ENCODE results near the gene GRB10.

- TF ChIP-seq, protein P1, sequence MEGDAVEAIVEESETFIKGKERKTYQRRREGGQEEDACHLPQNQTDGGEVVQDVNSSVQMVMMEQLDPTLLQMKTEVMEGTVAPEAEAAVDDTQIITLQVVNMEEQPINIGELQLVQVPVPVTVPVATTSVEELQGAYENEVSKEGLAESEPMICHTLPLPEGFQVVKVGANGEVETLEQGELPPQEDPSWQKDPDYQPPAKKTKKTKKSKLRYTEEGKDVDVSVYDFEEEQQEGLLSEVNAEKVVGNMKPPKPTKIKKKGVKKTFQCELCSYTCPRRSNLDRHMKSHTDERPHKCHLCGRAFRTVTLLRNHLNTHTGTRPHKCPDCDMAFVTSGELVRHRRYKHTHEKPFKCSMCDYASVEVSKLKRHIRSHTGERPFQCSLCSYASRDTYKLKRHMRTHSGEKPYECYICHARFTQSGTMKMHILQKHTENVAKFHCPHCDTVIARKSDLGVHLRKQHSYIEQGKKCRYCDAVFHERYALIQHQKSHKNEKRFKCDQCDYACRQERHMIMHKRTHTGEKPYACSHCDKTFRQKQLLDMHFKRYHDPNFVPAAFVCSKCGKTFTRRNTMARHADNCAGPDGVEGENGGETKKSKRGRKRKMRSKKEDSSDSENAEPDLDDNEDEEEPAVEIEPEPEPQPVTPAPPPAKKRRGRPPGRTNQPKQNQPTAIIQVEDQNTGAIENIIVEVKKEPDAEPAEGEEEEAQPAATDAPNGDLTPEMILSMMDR (IDR thresholded peaks at IDR 0.05) = no peak
- TF ChIP-seq POLR2AphosphoS5 (IDR thresholded peaks at IDR 0.05; ENCODE audit: low read depth, low read length) (no peak), TCF7L2 (IDR thresholded peaks at IDR 0.05; ENCODE audit: low read depth, low read length) (no peak)
- TF ChIP-seq, protein P2, sequence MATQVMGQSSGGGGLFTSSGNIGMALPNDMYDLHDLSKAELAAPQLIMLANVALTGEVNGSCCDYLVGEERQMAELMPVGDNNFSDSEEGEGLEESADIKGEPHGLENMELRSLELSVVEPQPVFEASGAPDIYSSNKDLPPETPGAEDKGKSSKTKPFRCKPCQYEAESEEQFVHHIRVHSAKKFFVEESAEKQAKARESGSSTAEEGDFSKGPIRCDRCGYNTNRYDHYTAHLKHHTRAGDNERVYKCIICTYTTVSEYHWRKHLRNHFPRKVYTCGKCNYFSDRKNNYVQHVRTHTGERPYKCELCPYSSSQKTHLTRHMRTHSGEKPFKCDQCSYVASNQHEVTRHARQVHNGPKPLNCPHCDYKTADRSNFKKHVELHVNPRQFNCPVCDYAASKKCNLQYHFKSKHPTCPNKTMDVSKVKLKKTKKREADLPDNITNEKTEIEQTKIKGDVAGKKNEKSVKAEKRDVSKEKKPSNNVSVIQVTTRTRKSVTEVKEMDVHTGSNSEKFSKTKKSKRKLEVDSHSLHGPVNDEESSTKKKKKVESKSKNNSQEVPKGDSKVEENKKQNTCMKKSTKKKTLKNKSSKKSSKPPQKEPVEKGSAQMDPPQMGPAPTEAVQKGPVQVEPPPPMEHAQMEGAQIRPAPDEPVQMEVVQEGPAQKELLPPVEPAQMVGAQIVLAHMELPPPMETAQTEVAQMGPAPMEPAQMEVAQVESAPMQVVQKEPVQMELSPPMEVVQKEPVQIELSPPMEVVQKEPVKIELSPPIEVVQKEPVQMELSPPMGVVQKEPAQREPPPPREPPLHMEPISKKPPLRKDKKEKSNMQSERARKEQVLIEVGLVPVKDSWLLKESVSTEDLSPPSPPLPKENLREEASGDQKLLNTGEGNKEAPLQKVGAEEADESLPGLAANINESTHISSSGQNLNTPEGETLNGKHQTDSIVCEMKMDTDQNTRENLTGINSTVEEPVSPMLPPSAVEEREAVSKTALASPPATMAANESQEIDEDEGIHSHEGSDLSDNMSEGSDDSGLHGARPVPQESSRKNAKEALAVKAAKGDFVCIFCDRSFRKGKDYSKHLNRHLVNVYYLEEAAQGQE (IDR thresholded peaks at IDR 0.05; ENCODE audit: insufficient read depth in 1 of 2, low read depth in 2 of 2, low read length in 1 of 2) = no peak
Measured at GRCh38 chr7:50762337-50762736, 20.4 kb downstream of the GRB10 start.
